Measurements from ENCODE around the gene TYR.

DNA sequence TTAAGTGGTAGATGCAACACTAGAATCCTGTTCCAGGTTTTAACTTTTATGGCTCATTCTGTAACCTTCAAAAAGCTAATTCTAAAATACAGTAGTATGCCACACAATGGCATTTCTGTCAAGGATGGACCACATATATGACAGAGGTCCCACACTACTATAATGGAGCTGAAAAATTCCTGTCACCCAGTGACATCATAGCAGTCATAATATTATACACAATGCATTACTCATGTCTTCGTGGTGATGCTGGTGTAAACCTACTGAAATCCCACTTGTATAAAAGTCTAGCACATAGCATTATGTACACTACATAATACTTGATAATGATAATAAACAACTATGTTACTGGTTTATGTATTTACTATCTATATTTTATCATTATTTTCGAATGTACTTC is 12.1 kb downstream of the TYR start:
- TF ChIP-seq POLR2A (IDR thresholded peaks at IDR 0.05) (no peak), CTCF (IDR thresholded peaks at IDR 0.05) (no peak)
